Activated CD8-positive, alpha-beta T cell treated with anti-CD3 and anti-CD28 coated beads for 36 hours (primary cell): ENCODE measurements around the gene ADRB1. TPM values are rescaled to one million over a fixed set of nuclear protein-coding genes. Genes with fewer than 3 reads are reported as not detected.

Experiments
- ATAC-seq: fragments of 200-7000 bp; cut with Tn5 transposase; one replicate; pipeline ENCODE4 v1.10.0; 2021; ENCODE audit warnings: mild to moderate bottlenecking, moderate library complexity
- CTCF ChIA-PET: fragments of 350-600 bp; sonication (Branson Sonifier 250); formaldehyde crosslinking; loops from one replicate; lab custom pipeline; 2021; ENCODE audit warnings: antibody characterized with exemption; lab: Charles Lee
- POLR2A ChIA-PET: fragments of 350-600 bp; sonication (Branson Sonifier 250); formaldehyde crosslinking; loops from one replicate; lab custom pipeline; 2021; ENCODE audit warnings: antibody characterized with exemption; lab: Charles Lee
- DNase-seq: peaks from one replicate; pipeline ENCODE4 v3.0.0-alpha.2; 2020
- H3K27ac Mint-ChIP-seq: one replicate; pipeline ENCODE4 v1.8.0; 2021; ENCODE audit warnings: mild to moderate bottlenecking, mixed read lengths
- H3K27me3 Mint-ChIP-seq: one replicate; pipeline ENCODE4 v1.8.0; 2021; ENCODE audit warnings: mixed read lengths
- H3K36me3 Mint-ChIP-seq: one replicate; pipeline ENCODE4 v1.8.0; 2021; ENCODE audit warnings: low read depth, mixed read lengths
- H3K4me1 Mint-ChIP-seq: one replicate; pipeline ENCODE4 v1.8.0; 2021; ENCODE audit warnings: low read depth, mixed read lengths
- H3K4me3 Mint-ChIP-seq: one replicate; pipeline ENCODE4 v1.8.0; 2021; ENCODE audit warnings: mild to moderate bottlenecking, moderate library complexity, mixed read lengths
- H3K9me3 Mint-ChIP-seq: one replicate; pipeline ENCODE4 v1.8.0; 2021; ENCODE audit warnings: mixed read lengths
- intact Hi-C: fragments of 100-400 bp; cut with micrococcal nuclease; formaldehyde crosslinking; loops from one replicate; pipeline ENCODE4 v1.10.0; 2022
- total RNA-seq, 2 experiments: library from RNA; stranded (reverse); gene quantifications; one replicate each; pipeline ENCODE4 v1.2.3, GENCODE V29; 2021
- TF ChIP-seq, protein P1 (sequence below): fragments of 200-600 bp; IDR thresholded peaks from one replicate; pipeline ENCODE4 v1.8.0; 2022; ENCODE audit warnings: antibody characterized with exemption, mild to moderate bottlenecking

ADRB1 gene
- total RNA-seq, 2 experiments from 2014 or later: 0.27 to 0.40 TPM

DNA sequence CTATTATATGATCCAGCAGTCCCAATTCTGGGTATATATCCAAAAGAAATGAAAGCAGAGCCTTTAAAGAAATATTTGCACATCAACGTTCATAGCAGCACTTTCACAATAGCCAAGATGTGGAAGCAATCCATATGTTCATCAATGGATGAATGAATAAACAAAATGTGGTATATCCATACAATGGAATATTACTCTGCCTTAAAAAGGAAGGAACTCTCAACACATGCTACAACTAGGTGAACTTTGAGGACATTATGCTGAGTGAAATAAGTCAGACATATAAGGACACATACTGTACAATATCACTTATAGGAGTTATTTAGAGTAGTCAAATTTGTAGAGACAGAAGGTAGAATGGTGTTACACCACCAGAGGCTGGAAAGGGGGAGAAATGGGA, 28.0 kb upstream of the ADRB1 start:
- POLR2A ChIA-PET: no interaction called here
- peaks cover 6% of the 10 kb centered on the region for H3K9me3 Mint-ChIP-seq
- ATAC-seq: no peak

DNA sequence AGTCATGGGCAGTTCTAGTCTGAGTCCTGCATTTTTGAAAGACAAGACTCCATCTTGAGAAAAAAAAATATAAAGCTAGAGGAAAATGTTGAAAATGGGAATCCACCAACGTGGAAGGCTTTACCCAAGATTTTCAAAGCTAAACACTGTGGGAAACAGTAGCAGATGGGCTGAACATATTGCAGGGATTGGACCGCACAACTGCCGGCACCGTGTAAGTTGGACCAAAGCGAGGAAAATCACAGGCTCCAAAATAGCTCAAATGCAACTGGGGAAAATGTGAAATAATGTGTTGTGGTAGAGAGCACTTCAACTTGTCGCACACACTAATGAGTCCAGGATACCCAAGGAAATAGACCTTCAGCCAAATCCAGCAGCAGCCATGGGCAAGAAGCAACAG, 26.4 kb upstream of the ADRB1 start:
- ChIA-PET POLR2A (no interaction called here), CTCF (interaction anchor here (0.7 kb wide), 1 partner anchor 304 kb away, joined by 3 read pairs; no protein-coding TSS in a partner anchor)
- no peak for ATAC-seq
- Mint-ChIP-seq H3K4me1 (no peaks in the 10 kb centered on the region), H3K27ac (no peak overlapping the region), H3K4me3 (no peak overlapping the region), H3K36me3 (no peaks in the 10 kb centered on the region), H3K9me3 (peaks cover 6% of the 10 kb centered on the region), H3K27me3 (peaks cover 10% of the 10 kb centered on the region)
- intact Hi-C loops: no loop called here
- TF ChIP-seq, protein P1, sequence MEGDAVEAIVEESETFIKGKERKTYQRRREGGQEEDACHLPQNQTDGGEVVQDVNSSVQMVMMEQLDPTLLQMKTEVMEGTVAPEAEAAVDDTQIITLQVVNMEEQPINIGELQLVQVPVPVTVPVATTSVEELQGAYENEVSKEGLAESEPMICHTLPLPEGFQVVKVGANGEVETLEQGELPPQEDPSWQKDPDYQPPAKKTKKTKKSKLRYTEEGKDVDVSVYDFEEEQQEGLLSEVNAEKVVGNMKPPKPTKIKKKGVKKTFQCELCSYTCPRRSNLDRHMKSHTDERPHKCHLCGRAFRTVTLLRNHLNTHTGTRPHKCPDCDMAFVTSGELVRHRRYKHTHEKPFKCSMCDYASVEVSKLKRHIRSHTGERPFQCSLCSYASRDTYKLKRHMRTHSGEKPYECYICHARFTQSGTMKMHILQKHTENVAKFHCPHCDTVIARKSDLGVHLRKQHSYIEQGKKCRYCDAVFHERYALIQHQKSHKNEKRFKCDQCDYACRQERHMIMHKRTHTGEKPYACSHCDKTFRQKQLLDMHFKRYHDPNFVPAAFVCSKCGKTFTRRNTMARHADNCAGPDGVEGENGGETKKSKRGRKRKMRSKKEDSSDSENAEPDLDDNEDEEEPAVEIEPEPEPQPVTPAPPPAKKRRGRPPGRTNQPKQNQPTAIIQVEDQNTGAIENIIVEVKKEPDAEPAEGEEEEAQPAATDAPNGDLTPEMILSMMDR: no peak
- no peak for DNase-seq

More for the DNA sequence above, 28.0 kb upstream of the ADRB1 start:
- DNase-seq: no peak
- CTCF ChIA-PET: no interaction called here
- TF ChIP-seq, protein P1: no peak
- Mint-ChIP-seq H3K27ac (no peak overlapping the region), H3K4me1 (no peaks in the 10 kb centered on the region), H3K27me3 (peaks cover 6% of the 10 kb centered on the region), H3K4me3 (no peak overlapping the region), H3K36me3 (no peaks in the 10 kb centered on the region)
- intact Hi-C loops: no loop called here

DNA sequence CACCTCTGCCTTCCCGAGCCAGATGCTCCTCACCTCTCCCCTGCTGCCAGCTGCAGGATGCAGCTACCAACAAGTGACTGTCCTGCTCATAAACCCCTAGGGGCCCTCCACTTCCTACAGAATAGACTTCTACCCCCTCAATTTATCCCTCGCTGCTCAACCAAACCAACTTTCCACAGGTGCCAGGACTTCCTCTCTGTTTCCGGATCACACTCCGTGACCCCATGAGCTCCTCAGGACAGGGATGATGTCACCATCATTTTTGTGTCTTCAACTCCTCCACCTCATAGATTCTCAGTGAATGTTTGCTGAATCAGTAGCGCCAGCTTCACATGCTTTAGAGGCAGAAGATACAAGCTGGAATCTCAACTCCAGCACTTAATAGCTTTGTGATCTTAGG, 25.8 kb upstream of the ADRB1 start:
- TF ChIP-seq, protein P1: no peak
- no peak for DNase-seq

DNA sequence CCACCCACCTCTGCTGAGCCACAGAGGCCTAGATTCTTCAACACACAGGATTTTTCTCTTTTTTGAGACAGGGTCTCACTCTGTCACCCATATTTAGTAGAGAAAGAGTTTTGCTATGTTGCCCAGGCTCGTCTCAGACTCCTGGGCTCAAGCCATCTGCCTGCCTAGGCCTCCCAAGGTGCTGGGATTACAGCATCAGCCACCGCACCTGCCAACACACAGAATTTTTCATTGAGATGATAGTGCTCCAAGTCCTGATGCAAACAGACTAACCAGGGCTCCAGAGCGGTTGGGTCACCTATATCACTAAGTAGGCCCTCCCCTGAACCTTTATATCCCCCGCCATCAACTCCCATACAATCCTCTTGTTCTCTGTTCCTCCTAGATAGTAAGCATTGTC, 24.4 kb upstream of the ADRB1 start:
- TF ChIP-seq, protein P1: no peak
- Mint-ChIP-seq H3K27ac (no peak overlapping the region), H3K27me3 (peaks cover 18% of the 10 kb centered on the region)

More for the DNA sequence above, 25.8 kb upstream of the ADRB1 start:
- peaks cover 6% of the 10 kb centered on the region for H3K9me3 Mint-ChIP-seq
- no peaks in the 10 kb centered on the region for H3K4me1 Mint-ChIP-seq
- intact Hi-C loops: no loop called here
- CTCF ChIA-PET: interaction anchor here (0.7 kb wide), 1 partner anchor 305 kb away, joined by 3 read pairs; no protein-coding TSS in a partner anchor
- ATAC-seq: no peak
- POLR2A ChIA-PET: interaction anchor here (0.5 kb wide), 1 partner anchor 59 kb away, joined by 3 read pairs; no protein-coding TSS in a partner anchor
- no peaks in the 10 kb centered on the region for H3K36me3 Mint-ChIP-seq
- H3K27me3 Mint-ChIP-seq: peaks cover 16% of the 10 kb centered on the region
- no peak overlapping the region for H3K4me3 Mint-ChIP-seq
- no peak overlapping the region for H3K27ac Mint-ChIP-seq

DNA sequence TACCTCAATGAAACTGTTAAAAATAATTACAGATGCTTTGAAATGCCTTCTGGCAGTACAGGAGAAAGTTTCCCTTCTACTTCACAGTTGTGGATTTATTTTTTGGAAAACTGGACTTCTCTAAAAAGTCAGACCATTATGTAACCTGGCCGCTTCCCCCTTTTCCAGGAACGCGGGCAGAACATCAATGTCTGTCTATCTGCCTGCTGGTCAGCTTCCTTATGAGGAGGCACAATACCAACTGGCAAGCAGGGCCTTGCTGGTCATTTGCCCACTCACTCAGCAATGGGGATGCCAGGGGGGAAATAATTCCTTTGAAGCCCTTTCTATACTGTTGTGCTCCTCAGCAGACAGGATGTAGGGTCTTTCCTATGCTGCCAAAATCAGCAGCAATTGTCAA, 22.5 kb upstream of the ADRB1 start:
- Mint-ChIP-seq H3K9me3 (no peaks in the 10 kb centered on the region), H3K4me3 (no peak overlapping the region), H3K36me3 (no peaks in the 10 kb centered on the region), H3K27me3 (peaks cover 14% of the 10 kb centered on the region), H3K27ac (no peak overlapping the region), H3K4me1 (peaks cover 16% of the 10 kb centered on the region)
- CTCF ChIA-PET: no interaction called here
- POLR2A ChIA-PET: no interaction called here
- ATAC-seq (no peak), DNase-seq (no peak)
- intact Hi-C loops: no loop called here
- TF ChIP-seq, protein P1: no peak

More for the DNA sequence above, 24.4 kb upstream of the ADRB1 start:
- Mint-ChIP-seq H3K9me3 (peaks cover 6% of the 10 kb centered on the region), H3K4me1 (peaks cover 2% of the 10 kb centered on the region), H3K4me3 (no peak overlapping the region), H3K36me3 (no peaks in the 10 kb centered on the region)
- DNase-seq (no peak), ATAC-seq (no peak)
- intact Hi-C loops: no loop called here
- CTCF ChIA-PET: no interaction called here
- POLR2A ChIA-PET: no interaction called here
